Stomach (tissue), 4 donors: ENCODE results near the gene TIPARP.

ENCODE experiments used
- EP300 ChIP-seq: sonication (generic); formaldehyde crosslinking; IDR thresholded peaks from one replicate; pipeline ENCODE4 v1.6.1; 2017; ENCODE audit warnings: antibody characterized with exemption
- POLR2AphosphoS5 ChIP-seq, 3 donors: sonication (generic); formaldehyde crosslinking; IDR thresholded peaks; one replicate each; pipeline ENCODE4 v1.6.1; 2016; ENCODE audit warnings: antibody characterized with exemption in 3 of 3
- TF ChIP-seq, protein P1 (sequence below), 7 experiments: fragments of 450-650 bp in 4 of 7; fragments of 200-600 bp in 3 of 7; sonication (generic) in 3 of 7; IDR thresholded peaks; one replicate each; pipeline ENCODE4 v1.5.1; 2016 to 2019; ENCODE audit warnings: antibody characterized with exemption in 7 of 7, control low read depth in 2 of 7, mild to moderate bottlenecking in 1 of 7

DNA sequence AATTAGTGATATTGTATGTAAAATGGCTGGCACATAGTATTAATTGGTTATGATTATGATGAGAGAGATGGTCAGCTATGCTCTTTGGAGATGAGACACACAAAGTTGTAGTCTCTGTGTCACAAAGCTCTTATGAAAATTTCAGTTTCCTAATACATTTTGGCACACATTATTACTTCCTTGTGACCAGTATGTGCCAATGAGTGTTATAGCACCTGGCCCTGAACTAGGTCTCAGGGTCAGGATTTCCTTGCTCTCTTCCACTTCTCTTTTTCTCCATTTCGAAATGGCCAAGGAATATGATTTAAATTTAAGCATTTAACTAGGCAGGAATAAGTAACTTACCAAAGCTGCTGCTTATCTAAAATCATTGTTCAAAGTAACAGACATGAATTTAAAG lies 28.0 kb downstream of the TIPARP start:
- TF ChIP-seq, protein P1, sequence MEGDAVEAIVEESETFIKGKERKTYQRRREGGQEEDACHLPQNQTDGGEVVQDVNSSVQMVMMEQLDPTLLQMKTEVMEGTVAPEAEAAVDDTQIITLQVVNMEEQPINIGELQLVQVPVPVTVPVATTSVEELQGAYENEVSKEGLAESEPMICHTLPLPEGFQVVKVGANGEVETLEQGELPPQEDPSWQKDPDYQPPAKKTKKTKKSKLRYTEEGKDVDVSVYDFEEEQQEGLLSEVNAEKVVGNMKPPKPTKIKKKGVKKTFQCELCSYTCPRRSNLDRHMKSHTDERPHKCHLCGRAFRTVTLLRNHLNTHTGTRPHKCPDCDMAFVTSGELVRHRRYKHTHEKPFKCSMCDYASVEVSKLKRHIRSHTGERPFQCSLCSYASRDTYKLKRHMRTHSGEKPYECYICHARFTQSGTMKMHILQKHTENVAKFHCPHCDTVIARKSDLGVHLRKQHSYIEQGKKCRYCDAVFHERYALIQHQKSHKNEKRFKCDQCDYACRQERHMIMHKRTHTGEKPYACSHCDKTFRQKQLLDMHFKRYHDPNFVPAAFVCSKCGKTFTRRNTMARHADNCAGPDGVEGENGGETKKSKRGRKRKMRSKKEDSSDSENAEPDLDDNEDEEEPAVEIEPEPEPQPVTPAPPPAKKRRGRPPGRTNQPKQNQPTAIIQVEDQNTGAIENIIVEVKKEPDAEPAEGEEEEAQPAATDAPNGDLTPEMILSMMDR (IDR thresholded peaks at IDR 0.05), result no peak
- TF ChIP-seq POLR2AphosphoS5 (IDR thresholded peaks at IDR 0.05) (no peak), EP300 (no peak)
